ENCODE results near the gene DUSP10. TPM values are rescaled to one million over a fixed set of nuclear protein-coding genes. Genes with fewer than 3 reads are reported as not detected.
A peak's percentile ranks its signal among the peaks of the same experiment; 100 is the strongest.

The DUSP10 gene
- polyA plus RNA-seq, 3 donors: 10.4 to 41.1 (median 12.7) TPM

DNA sequence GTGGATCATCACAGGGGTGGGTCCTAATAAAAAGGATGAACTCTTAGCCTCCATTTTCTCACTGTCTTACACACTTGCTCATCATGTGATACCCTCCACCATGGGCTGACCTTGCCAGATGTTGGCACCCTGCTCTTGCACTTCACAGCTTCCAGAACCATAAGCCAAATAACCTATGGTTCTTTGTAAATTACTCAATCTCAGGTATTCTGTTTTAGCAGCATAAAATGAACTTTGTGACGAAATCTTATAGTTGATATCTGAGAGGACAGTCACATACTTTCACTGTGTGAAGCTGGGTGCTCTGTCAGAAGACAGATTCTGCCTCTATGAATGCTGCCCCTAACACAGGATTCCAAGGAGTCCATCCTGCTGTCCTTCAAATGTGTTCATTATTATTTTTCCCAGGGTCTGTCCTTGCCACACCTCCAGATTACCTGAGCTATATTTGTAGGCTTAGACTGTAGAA lies 13.8 kb downstream of the DUSP10 start:
- no peak overlapping the region for H2AFZ ChIP-seq (ENCODE audit: insufficient read depth, low read depth, low read length, poor library complexity, severe bottlenecking)
- peaks cover 85% of the 10 kb centered on the region for H3K79me2 ChIP-seq (ENCODE audit: insufficient read depth, low read length)
- intact Hi-C loops (cut with micrococcal nuclease): no loop called here
- H3K36me3 ChIP-seq (replicated peaks in 1 of 2; ENCODE audit: control insufficient read depth in 1 of 2, insufficient read depth in 2 of 2, low read length in 2 of 2): peaks cover 0 to 44% of the 10 kb centered on the region in 2 donors
- Mint-ChIP-seq H3K27me3 (ENCODE audit: low read depth in 3 of 3) (no peaks in the 10 kb centered on the region), H3K4me3 (no peak overlapping the region), H3K4me1 (peaks cover 51% of the 10 kb centered on the region), H3K36me3 (peaks cover 34 to 38% of the 10 kb centered on the region in 2 donors), H3K9me3 (peaks cover 0 to 9% (median 6%) of the 10 kb centered on the region in 7 donors), H3K27ac (peak overlapping the region in 5 of 7 donors; percentile 1 to 73 (median 44))
- H3K9ac ChIP-seq (ENCODE audit: insufficient read depth, low read length, poor library complexity, severe bottlenecking): no peak overlapping the region
- H3K9me3 ChIP-seq (replicated peaks in 1 of 2; ENCODE audit: control insufficient read depth in 1 of 2, insufficient read depth in 1 of 2, low read length in 2 of 2): peaks cover 0 to 10% of the 10 kb centered on the region in 2 donors
- no CpG with 5 or more reads among the region's 1 CpG for WGBS (ENCODE audit: insufficient coverage)
- DNase-seq: no peak
- no peaks in the 10 kb centered on the region for H3K27me3 ChIP-seq (ENCODE audit: control insufficient read depth in 2 of 2, insufficient read depth in 2 of 2, low read length in 2 of 2)
- H3K4me1 ChIP-seq (ENCODE audit: control insufficient read depth in 1 of 2, insufficient read depth in 2 of 2, low read length in 2 of 2): peaks cover 32 to 41% of the 10 kb centered on the region in 2 donors
- peak overlapping the region in 1 of 2 donors; percentile 3 for H3K27ac ChIP-seq (ENCODE audit: low read depth in 1 of 2, low read length in 2 of 2)
- H3K4me3 ChIP-seq (replicated peaks in 1 of 3; ENCODE audit: low read depth in 2 of 3, low read length in 3 of 3): no peak overlapping the region
- peaks cover 7% of the 10 kb centered on the region for H4K20me1 ChIP-seq (ENCODE audit: insufficient read depth, low read length)
- TF ChIP-seq, protein P1, sequence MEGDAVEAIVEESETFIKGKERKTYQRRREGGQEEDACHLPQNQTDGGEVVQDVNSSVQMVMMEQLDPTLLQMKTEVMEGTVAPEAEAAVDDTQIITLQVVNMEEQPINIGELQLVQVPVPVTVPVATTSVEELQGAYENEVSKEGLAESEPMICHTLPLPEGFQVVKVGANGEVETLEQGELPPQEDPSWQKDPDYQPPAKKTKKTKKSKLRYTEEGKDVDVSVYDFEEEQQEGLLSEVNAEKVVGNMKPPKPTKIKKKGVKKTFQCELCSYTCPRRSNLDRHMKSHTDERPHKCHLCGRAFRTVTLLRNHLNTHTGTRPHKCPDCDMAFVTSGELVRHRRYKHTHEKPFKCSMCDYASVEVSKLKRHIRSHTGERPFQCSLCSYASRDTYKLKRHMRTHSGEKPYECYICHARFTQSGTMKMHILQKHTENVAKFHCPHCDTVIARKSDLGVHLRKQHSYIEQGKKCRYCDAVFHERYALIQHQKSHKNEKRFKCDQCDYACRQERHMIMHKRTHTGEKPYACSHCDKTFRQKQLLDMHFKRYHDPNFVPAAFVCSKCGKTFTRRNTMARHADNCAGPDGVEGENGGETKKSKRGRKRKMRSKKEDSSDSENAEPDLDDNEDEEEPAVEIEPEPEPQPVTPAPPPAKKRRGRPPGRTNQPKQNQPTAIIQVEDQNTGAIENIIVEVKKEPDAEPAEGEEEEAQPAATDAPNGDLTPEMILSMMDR (IDR thresholded peaks at IDR 0.05): no peak
- no peak overlapping the region for H3K4me2 ChIP-seq (replicated peaks; ENCODE audit: extremely low read depth, low read length, poor library complexity, severe bottlenecking)

GRCh38 chr1:221727146-221728036 lies 14.5 kb downstream of the DUSP10 start:
- peaks cover 0 to 44% of the 10 kb centered on the region in 2 donors for H3K36me3 ChIP-seq (replicated peaks in 1 of 2; ENCODE audit: control insufficient read depth in 1 of 2, insufficient read depth in 2 of 2, low read length in 2 of 2)
- no peak overlapping the region for H3K4me3 ChIP-seq (replicated peaks in 1 of 3; ENCODE audit: low read depth in 2 of 3, low read length in 3 of 3)

More at GRCh38 chr1:221727146-221728036, 14.5 kb downstream of the DUSP10 start:
- TF ChIP-seq, protein P1 (IDR thresholded peaks at IDR 0.05): no peak
- no peak for DNase-seq
- Mint-ChIP-seq H3K36me3 (peaks cover 40 to 44% of the 10 kb centered on the region in 2 donors), H3K4me3 (no peak overlapping the region), H3K9me3 (peaks cover 0 to 9% (median 6%) of the 10 kb centered on the region in 7 donors), H3K27me3 (ENCODE audit: low read depth in 3 of 3) (no peaks in the 10 kb centered on the region), H3K4me1 (peaks cover 54% of the 10 kb centered on the region), H3K27ac (peak overlapping the region in 3 of 7 donors; percentile 46 to 73 (median 55))
- Histone ChIP-seq H3K4me1 (ENCODE audit: control insufficient read depth in 1 of 2, insufficient read depth in 2 of 2, low read length in 2 of 2) (peaks cover 29 to 48% of the 10 kb centered on the region in 2 donors), H3K79me2 (ENCODE audit: insufficient read depth, low read length) (peaks cover 85% of the 10 kb centered on the region), H3K4me2 (replicated peaks; ENCODE audit: extremely low read depth, low read length, poor library complexity, severe bottlenecking) (no peak overlapping the region), H3K9me3 (replicated peaks in 1 of 2; ENCODE audit: control insufficient read depth in 1 of 2, insufficient read depth in 1 of 2, low read length in 2 of 2) (peaks cover 0 to 10% of the 10 kb centered on the region in 2 donors), H4K20me1 (ENCODE audit: insufficient read depth, low read length) (peaks cover under 1% of the 10 kb centered on the region), H3K9ac (ENCODE audit: insufficient read depth, low read length, poor library complexity, severe bottlenecking) (no peak overlapping the region), H3K27ac (ENCODE audit: low read depth in 1 of 2, low read length in 2 of 2) (peak overlapping the region in 1 of 2 donors; percentile 23), H2AFZ (ENCODE audit: insufficient read depth, low read depth, low read length, poor library complexity, severe bottlenecking) (no peak overlapping the region), H3K27me3 (ENCODE audit: control insufficient read depth in 2 of 2, insufficient read depth in 2 of 2, low read length in 2 of 2) (no peaks in the 10 kb centered on the region)
- intact Hi-C loops (cut with micrococcal nuclease): no loop called here
- no CpG with 5 or more reads among the region's 3 CpGs for WGBS (ENCODE audit: insufficient coverage)
